ENCODE measurements around the gene HS3ST3B1. TPM values are rescaled to one million over a fixed set of nuclear protein-coding genes. Genes with fewer than 3 reads are reported as not detected.

HS3ST3B1 gene
- total and polyA plus RNA-seq, 2 of the 4 experiments (the other 2 are of a cell fraction) = 3.1 to 4.3 TPM

- TF ChIP-seq MAZ (IDR thresholded peaks at IDR 0.05; ENCODE audit: borderline replicate concordance, low read depth, low read length) = no peak
- no peak for TF ChIP-seq BHLHE40 (IDR thresholded peaks at IDR 0.05; ENCODE audit: low read depth, low read length)
- TF ChIP-seq RCOR1 (IDR thresholded peaks at IDR 0.05; ENCODE audit: insufficient replicate concordance, low read length) = no peak
These were observed 60.6 kb downstream of the HS3ST3B1 start (continued) for GRCh38 chr17:14361470-14361869.

DNA sequence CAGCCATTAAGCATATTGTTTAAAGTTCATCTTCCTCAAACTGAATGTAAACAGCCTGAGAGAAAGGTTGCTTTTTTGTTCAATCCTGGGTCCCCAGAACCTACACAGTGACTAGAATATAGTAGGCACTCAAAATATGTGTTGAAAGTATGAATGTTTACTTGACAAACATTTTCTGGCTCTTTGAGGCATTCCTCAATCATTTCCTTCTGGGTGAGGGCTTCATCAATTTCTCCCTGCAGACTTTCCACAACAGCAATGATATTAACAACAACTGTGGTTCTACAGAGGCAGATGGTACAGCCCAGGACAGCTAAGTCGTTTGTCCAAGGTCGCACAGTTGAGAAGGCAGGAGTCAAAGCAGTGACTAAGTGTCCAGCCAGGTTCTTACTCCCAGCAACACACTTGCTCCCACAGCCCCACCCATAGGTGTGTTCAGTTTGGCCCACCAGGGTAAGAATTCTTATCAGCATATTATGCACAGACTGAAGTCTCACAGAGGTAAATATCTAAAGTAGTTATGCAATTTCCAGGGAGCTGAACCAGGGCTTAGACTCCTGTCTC is 61.1 kb downstream of the HS3ST3B1 start:
- Histone ChIP-seq H3K36me3 (ENCODE audit: control insufficient read depth, insufficient read depth, low read length) (no peaks in the 10 kb centered on the region), H3K79me1 (ENCODE audit: low read depth in 1 of 2, low read length in 2 of 2) (no peaks in the 10 kb centered on the region), H4K8ac (ENCODE audit: low read depth in 2 of 2, low read length in 2 of 2) (no peak overlapping the region), H4K91ac (ENCODE audit: insufficient read depth, low read depth, low read length) (no peak overlapping the region), H3K27me3 (ENCODE audit: control insufficient read depth, insufficient read depth, low read length) (no peaks in the 10 kb centered on the region), H3K9me1 (ENCODE audit: insufficient read depth, low read length) (peaks cover 3% of the 10 kb centered on the region; the same call in 1 of the 2 replicates), H3K4me1 (ENCODE audit: control insufficient read depth, insufficient read depth, low read length) (no peaks in the 10 kb centered on the region), H2BK20ac (ENCODE audit: low read depth, low read length) (no peak overlapping the region), H2BK15ac (ENCODE audit: low read depth, low read length) (no peak overlapping the region), H4K20me1 (ENCODE audit: insufficient read depth, low read length) (no peaks in the 10 kb centered on the region), H3K56ac (ENCODE audit: extremely low read depth, insufficient read depth, low read length) (no peak overlapping the region), H3K9me3 (ENCODE audit: control insufficient read depth, insufficient read depth, low read length) (no peaks in the 10 kb centered on the region), H3K4ac (ENCODE audit: low read depth, low read length) (no peak overlapping the region), H2AK5ac (ENCODE audit: low read depth, low read length) (no peak overlapping the region), H3K9ac (ENCODE audit: low read depth, low read length) (no peak overlapping the region), H4K5ac (ENCODE audit: low read depth, low read length) (no peak overlapping the region), H3K4me2 (ENCODE audit: low read depth, low read length) (no peak overlapping the region), H2AK9ac (replicated peaks; ENCODE audit: low read depth, low read length, poor library complexity) (no peak overlapping the region), H3K18ac (ENCODE audit: low read depth, low read length) (no peak overlapping the region), H3K4me3 (ENCODE audit: insufficient read depth, low read depth, low read length) (no peak overlapping the region), H3K23ac (ENCODE audit: low read depth, low read length) (no peak overlapping the region), H3K27ac (ENCODE audit: insufficient read depth, low read length) (no peak overlapping the region), H2BK120ac (ENCODE audit: low read depth, low read length) (no peak overlapping the region), H2AFZ (replicated peaks; ENCODE audit: low read length, poor library complexity) (no peak overlapping the region), H3K14ac (replicated peaks; ENCODE audit: low read depth, low read length) (no peak overlapping the region), H2BK5ac (ENCODE audit: low read depth, low read length, poor library complexity, severe bottlenecking) (no peak overlapping the region)
- CTCF ChIA-PET = interaction anchor here (0.5 to 0.7 kb wide), 3 partner anchors 29 to 1870 kb away, joined by 3 read pairs; no protein-coding TSS in a partner anchor
- dilution Hi-C loops (cut with HindIII; ENCODE audit: low sequenced_read_pairs, unreplicated experiment) (no loop called here), in situ Hi-C loops (cut with MboI; ENCODE audit: low sequenced_read_pairs) (no loop called here), intact Hi-C loops (cut with micrococcal nuclease) (no loop called here)
- no TSS peak for BruUV-seq (replicated peaks)
- ATAC-seq (ENCODE audit: low read depth) = no peak
- no CpG with 5 or more reads among the region's 2 CpGs for WGBS, 2 experiments (ENCODE audit: extremely low coverage in 2 of 2, insufficient read length in 1 of 2)
- TF ChIP-seq RCOR1 (IDR thresholded peaks at IDR 0.05; ENCODE audit: insufficient replicate concordance, low read length) = no peak
- TF ChIP-seq, protein P1, sequence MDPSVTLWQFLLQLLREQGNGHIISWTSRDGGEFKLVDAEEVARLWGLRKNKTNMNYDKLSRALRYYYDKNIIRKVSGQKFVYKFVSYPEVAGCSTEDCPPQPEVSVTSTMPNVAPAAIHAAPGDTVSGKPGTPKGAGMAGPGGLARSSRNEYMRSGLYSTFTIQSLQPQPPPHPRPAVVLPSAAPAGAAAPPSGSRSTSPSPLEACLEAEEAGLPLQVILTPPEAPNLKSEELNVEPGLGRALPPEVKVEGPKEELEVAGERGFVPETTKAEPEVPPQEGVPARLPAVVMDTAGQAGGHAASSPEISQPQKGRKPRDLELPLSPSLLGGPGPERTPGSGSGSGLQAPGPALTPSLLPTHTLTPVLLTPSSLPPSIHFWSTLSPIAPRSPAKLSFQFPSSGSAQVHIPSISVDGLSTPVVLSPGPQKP (IDR thresholded peaks at IDR 0.05; ENCODE audit: borderline replicate concordance, low read depth, low read length) = no peak
- no peak for DNase-seq
- POLR2A ChIA-PET (ENCODE audit: unreplicated experiment) = no interaction called here
